ENCODE measurements around the gene TMCO4.
A peak's percentile ranks its signal among the peaks of the same experiment; 100 is the strongest.

Gene TMCO4

DNA sequence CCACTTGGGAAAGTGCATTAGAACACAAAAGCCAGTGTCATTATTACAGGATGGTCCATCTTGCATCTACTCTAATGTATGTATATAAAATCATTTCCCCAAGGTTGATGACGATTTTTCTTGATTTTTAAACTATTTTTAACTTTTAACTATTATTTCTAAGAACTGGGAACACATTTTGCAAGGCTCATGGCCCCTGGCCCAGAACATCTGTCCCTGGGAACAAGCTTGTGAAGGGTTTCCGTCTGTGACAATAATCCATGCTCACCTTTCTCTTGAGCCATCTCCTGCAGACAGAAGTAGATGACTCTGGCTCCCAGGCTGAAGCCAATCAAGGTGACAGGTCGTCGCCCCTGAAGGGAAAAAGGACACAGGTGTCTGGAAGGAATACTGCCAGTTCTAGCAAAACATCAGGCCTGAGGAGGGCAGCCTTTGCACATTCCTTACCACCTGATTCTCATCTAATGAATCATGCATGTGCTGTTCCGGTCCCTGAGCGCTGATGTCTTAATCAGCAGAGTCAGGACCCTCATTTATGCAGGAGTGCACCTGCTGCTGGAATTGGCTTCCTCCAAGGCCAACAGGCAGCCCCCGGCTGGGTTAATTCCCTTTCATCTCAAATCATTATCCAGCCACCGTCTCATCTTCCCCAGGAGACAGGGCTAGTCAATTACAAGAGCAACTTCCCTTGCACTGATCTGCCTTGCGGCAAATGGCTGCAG, 62.5 kb downstream of the TMCO4 start:
- TF ChIP-seq CTCF (IDR thresholded peaks at IDR 0.05; ENCODE audit: low read depth, low read length), result no peak
- DNase-seq (ENCODE audit: extremely low read depth, low read depth), result no peak

- peak; percentile 94 for DNase-seq (ENCODE audit: extremely low read depth, low read depth)
Observed at GRCh38 chr1:19735440-19736127, 64.1 kb downstream of the TMCO4 start.

GRCh38 chr1:19734472-19734999, 65.2 kb downstream of the TMCO4 start:
- DNase-seq (ENCODE audit: extremely low read depth, low read depth), result no peak
- no peak for TF ChIP-seq CTCF (IDR thresholded peaks at IDR 0.05; ENCODE audit: low read depth, low read length)

More at GRCh38 chr1:19735440-19736127, 64.1 kb downstream of the TMCO4 start:
- TF ChIP-seq CTCF (IDR thresholded peaks at IDR 0.05; ENCODE audit: low read depth, low read length), result no peak

DNA sequence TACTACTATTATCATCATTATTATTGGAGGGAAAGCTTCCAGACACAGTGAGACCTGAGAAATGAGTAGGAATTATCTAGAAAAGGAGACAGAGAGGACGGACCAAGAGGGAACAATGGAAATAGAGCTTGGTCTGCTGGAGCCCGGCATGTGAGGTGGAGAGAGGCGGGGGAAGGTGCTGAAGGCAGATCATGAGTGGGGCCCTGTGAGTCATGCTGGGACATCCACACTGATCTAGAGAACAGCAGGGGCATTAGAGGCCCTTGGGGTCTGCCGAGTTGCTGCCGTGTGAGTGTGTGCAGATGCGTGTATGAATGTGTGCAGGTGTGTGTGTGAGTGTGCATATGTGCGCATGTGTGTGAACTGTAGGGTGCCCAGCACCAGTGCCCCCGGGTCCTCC, 65.7 kb downstream of the TMCO4 start:
- TF ChIP-seq CTCF (IDR thresholded peaks at IDR 0.05; ENCODE audit: low read depth, low read length), result no peak
- no peak for DNase-seq (ENCODE audit: extremely low read depth, low read depth)

- DNase-seq (ENCODE audit: extremely low read depth, low read depth), result no peak
Observed at GRCh38 chr1:19733615-19734014, 66.1 kb downstream of the TMCO4 start.

DNA sequence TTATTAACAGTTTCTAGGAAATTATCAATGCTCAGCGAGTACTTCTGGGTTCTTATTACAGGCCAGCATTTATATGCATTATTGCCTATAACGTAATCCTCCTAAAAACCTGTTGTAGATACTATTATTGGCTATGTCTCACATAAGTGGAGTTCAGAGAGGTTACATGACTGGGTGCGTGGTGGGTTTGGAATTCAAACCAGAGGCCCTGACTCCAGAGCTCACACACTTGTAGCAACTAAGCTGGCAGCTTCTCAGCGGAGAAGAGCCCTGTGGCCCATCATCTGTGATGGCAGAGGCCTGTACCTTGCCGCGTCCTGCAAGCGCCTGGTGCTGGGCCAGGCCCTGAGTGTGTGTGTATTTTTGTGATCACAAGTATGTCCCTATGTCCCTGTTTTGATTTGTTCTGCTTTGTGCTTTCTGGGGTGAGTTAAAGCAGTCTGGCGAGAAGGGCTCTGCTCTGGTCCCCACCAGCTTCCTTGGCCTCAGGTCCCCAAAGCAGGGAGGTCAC, 68.3 kb downstream of the TMCO4 start:
- no peak for TF ChIP-seq CTCF (IDR thresholded peaks at IDR 0.05; ENCODE audit: low read depth, low read length)
- DNase-seq (ENCODE audit: extremely low read depth, low read depth), result no peak

More at GRCh38 chr1:19733615-19734014, 66.1 kb downstream of the TMCO4 start:
- no peak for TF ChIP-seq CTCF (IDR thresholded peaks at IDR 0.05; ENCODE audit: low read depth, low read length)

DNA sequence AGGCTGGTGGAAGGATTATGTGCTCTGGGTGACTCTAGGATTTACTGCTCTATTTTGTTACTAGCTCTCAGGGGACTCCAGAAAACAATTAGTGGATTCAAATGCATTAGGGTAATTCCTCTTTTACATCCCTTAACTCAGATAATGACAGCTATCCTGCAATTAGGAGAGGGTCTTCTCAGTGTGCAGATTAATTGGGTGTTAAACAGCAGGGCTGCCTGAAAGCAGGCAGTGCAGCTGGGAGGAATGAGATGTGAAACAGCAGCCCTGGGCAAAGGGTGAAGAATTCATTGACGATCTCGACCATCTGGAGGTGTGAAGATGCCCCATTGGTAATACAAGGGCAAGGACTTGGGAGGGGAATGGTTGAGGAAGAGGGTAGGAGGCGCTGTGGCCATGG, 68.9 kb downstream of the TMCO4 start:
- DNase-seq (ENCODE audit: extremely low read depth, low read depth), result no peak
- TF ChIP-seq CTCF (IDR thresholded peaks at IDR 0.05; ENCODE audit: low read depth, low read length), result no peak
